SU-DHL-6 (cell line): ENCODE measurements around the gene MRPL22.

Experiments
- H2AFZ ChIP-seq: fragments of 200-600 bp; sonication (generic); 2 replicates; pipeline ENCODE4 v1.6.1; 2014; ENCODE audit warnings: low read depth, mild to moderate bottlenecking, moderate library complexity, mixed read lengths, antibody characterized with exemption, low read length; ENCODE audit not compliant: severe bottlenecking
- H3F3A ChIP-seq: fragments of 200-600 bp; shearing (Covaris generic); 2 replicates; pipeline ENCODE4 v1.6.0; 2016; ENCODE audit warnings: antibody characterized with exemption, mild to moderate bottlenecking; ENCODE audit not compliant: insufficient read depth
- H3K27ac ChIP-seq: fragments of 200-600 bp; sonication (generic); 2 replicates; pipeline ENCODE4 v1.5.1; 2016; ENCODE audit warnings: low read depth, mild to moderate bottlenecking, low read length, moderate library complexity, mixed read lengths
- H3K27me3 ChIP-seq: fragments of 200-600 bp; sonication (generic), shearing (Covaris generic); 2 replicates; pipeline ENCODE4 v1.6.0; 2014; ENCODE audit warnings: mild to moderate bottlenecking, low read length
- H3K36me3 ChIP-seq: fragments of 200-600 bp; sonication (generic); 2 replicates; pipeline ENCODE4 v1.6.1; 2014; ENCODE audit warnings: mild to moderate bottlenecking, low read length, mixed read lengths
- H3K4me2 ChIP-seq: fragments of 300-600, 200-600 bp; shearing (Covaris generic), sonication (generic); 2 replicates; pipeline ENCODE4 v1.6.0; 2014; ENCODE audit warnings: low read length, low read depth, mild to moderate bottlenecking; ENCODE audit not compliant: poor library complexity, severe bottlenecking
- H3K4me3 ChIP-seq: fragments of 200-600 bp; sonication (generic); 2 replicates; pipeline ENCODE4 v1.5.1; 2014; ENCODE audit warnings: antibody characterized with exemption, low read length, mild to moderate bottlenecking, mixed read lengths; ENCODE audit not compliant: insufficient read depth, poor library complexity, severe bottlenecking
- H3K79me2 ChIP-seq: fragments of 200-600 bp; sonication (generic); 2 replicates; pipeline ENCODE4 v1.6.1; 2014; ENCODE audit warnings: mild to moderate bottlenecking, low read length, moderate library complexity; ENCODE audit not compliant: insufficient read depth
- H3K9ac ChIP-seq: fragments of 200-600 bp; sonication (generic); 2 replicates; pipeline ENCODE4 v1.7.0; 2014; ENCODE audit warnings: mild to moderate bottlenecking, low read length
- H3K9me2 ChIP-seq: fragments of 200-600 bp; sonication (generic); replicated peaks from 2 replicates; pipeline ENCODE4 v1.6.1; 2014; ENCODE audit warnings: low read length; ENCODE audit not compliant: insufficient read depth
- H3K9me3 ChIP-seq: fragments of 200-600 bp; sonication (generic); 2 replicates; pipeline ENCODE4 v1.6.1; 2014; ENCODE audit warnings: low read length, mixed read lengths; ENCODE audit not compliant: insufficient read depth
- H4K20me1 ChIP-seq: fragments of 200-600 bp; sonication (generic); 2 replicates; pipeline ENCODE4 v1.6.1; 2014; ENCODE audit warnings: low read depth, mild to moderate bottlenecking, antibody characterized with exemption, low read length, moderate library complexity, mixed read lengths
- CTCF ChIP-seq: fragments of 200-600 bp; sonication (generic); IDR thresholded peaks from one replicate; pipeline ENCODE4 v1.5.1; 2017; ENCODE audit warnings: antibody characterized with exemption, mild to moderate bottlenecking, low read length, moderate library complexity; ENCODE audit not compliant: insufficient read depth, poor library complexity, severe bottlenecking
- EZH2phosphoT487 ChIP-seq: fragments of 200-600 bp; sonication (generic), shearing (Covaris generic); conservative IDR thresholded peaks from 2 replicates; pipeline ENCODE4 v1.6.1; 2018; ENCODE audit warnings: mild to moderate bottlenecking, antibody characterized with exemption, low read length, moderate library complexity, mixed read lengths

MRPL22 gene

GRCh38 chr5:154947778-154948177 is 6.9 kb downstream of the MRPL22 start:
- H2AFZ ChIP-seq = no peak overlapping the region
- no peak overlapping the region for H3K4me3 ChIP-seq
- peaks cover 75% of the 10 kb centered on the region for H3K79me2 ChIP-seq
- peaks cover 5% of the 10 kb centered on the region; the same call in 1 of the 2 replicates for H3F3A ChIP-seq
- H3K4me2 ChIP-seq = no peak overlapping the region
- TF ChIP-seq CTCF (no peak), EZH2phosphoT487 (no peak)
- no peaks in the 10 kb centered on the region for H3K9me2 ChIP-seq
- H3K27me3 ChIP-seq = no peaks in the 10 kb centered on the region
- peaks cover 6% of the 10 kb centered on the region; the same call in 1 of the 2 replicates for H4K20me1 ChIP-seq
- H3K27ac ChIP-seq = no peak overlapping the region
- H3K36me3 ChIP-seq = peaks cover 8% of the 10 kb centered on the region; the same call in 1 of the 2 replicates
- no peak overlapping the region for H3K9ac ChIP-seq
- no peaks in the 10 kb centered on the region for H3K9me3 ChIP-seq

DNA sequence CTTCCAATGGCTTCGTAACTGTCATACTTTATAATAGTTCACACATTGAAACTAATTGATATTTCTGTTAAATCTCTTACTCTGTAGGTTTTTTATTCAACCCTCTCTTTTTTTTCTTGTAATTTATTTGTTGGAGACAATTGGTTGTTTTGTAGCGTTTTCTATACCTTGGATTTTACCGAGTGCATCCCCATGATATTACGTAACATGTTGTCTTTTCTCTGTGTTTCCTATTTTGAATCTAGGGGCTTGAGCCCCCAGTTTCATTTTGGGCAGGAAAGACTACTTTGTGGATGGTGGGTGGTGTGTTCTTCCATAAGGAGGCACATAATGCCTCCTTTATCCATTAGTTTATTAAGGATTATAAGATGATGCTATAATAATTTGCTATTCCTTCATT is 7.4 kb downstream of the MRPL22 start:
- peaks cover 72% of the 10 kb centered on the region for H3K79me2 ChIP-seq
- no peak for TF ChIP-seq CTCF
- TF ChIP-seq EZH2phosphoT487 = no peak
- H3K27ac ChIP-seq = no peak overlapping the region
- H3K4me3 ChIP-seq = no peak overlapping the region
- peaks cover 6% of the 10 kb centered on the region; the same call in 1 of the 2 replicates for H4K20me1 ChIP-seq
- peaks cover 5% of the 10 kb centered on the region; the same call in 1 of the 2 replicates for H3F3A ChIP-seq
- H3K9me2 ChIP-seq = no peaks in the 10 kb centered on the region
- no peaks in the 10 kb centered on the region for H3K9me3 ChIP-seq
- H3K27me3 ChIP-seq = no peaks in the 10 kb centered on the region
- no peak overlapping the region for H2AFZ ChIP-seq
- H3K36me3 ChIP-seq = peaks cover 8% of the 10 kb centered on the region; the same call in 1 of the 2 replicates
- no peak overlapping the region for H3K4me2 ChIP-seq
- no peak overlapping the region for H3K9ac ChIP-seq

DNA sequence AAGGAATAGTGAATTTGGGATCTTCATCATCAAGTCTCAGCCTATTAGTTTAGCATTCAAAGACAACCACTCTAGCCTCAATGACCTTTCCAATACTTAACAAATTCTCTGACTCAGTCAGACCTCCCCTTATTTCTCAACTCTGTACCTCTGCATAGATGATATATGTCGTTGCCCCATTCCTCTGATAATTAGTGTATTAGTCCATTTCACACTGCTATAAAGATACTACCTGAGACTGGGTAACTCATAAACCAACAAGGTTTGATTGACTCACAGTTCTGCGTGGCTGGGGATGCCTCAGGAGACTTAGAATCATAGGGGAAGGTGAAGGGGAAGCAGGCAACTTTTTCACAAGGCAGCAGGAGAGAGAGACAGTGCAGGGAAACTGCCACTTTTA is 8.9 kb downstream of the MRPL22 start:
- peaks cover 62% of the 10 kb centered on the region for H3K79me2 ChIP-seq
- H4K20me1 ChIP-seq = peaks cover 6% of the 10 kb centered on the region; the same call in 1 of the 2 replicates
- H3K9ac ChIP-seq = no peak overlapping the region
- no peak overlapping the region for H3K4me2 ChIP-seq
- no peaks in the 10 kb centered on the region for H3K9me3 ChIP-seq
- no peak overlapping the region for H2AFZ ChIP-seq
- H3K9me2 ChIP-seq = no peaks in the 10 kb centered on the region
- peaks cover 8% of the 10 kb centered on the region; the same call in 1 of the 2 replicates for H3K36me3 ChIP-seq
- no peak for TF ChIP-seq CTCF
- no peak for TF ChIP-seq EZH2phosphoT487
- H3K27ac ChIP-seq = no peak overlapping the region
- H3K27me3 ChIP-seq = no peaks in the 10 kb centered on the region
- no peak overlapping the region for H3K4me3 ChIP-seq
- peaks cover under 1% of the 10 kb centered on the region; the same call in 1 of the 2 replicates for H3F3A ChIP-seq
